GM18907 (cell line): Measurements from ENCODE around the gene FZD10.

Experiments used
- ATAC-seq: cut with Tn5 transposase; IDR thresholded peaks from one replicate; pipeline ENCODE4 v1.9.1; 2021; ENCODE audit warnings: mild to moderate bottlenecking, moderate library complexity; ENCODE audit not compliant: unreplicated experiment

FZD10 gene

DNA sequence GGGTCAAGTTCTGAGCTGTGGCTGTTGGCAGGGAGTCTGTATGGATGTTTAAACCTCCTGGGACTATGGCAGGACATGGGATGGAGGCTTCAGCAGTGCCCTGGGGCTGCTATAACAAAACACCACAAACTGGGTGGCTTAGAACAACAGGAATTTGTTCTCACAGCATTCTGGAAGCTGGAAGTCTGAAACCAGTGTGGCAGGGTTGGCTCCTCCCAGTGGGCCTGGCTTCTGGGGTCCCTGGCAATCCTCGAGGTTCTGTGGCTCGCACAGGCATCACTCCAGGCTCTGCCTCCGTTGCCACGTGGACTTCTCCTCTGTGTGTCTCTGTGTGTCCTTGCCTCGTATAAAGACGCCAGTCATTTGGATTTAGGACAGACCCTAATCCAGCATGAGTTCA lies 39.9 kb downstream of the FZD10 start:
- no peak for ATAC-seq

DNA sequence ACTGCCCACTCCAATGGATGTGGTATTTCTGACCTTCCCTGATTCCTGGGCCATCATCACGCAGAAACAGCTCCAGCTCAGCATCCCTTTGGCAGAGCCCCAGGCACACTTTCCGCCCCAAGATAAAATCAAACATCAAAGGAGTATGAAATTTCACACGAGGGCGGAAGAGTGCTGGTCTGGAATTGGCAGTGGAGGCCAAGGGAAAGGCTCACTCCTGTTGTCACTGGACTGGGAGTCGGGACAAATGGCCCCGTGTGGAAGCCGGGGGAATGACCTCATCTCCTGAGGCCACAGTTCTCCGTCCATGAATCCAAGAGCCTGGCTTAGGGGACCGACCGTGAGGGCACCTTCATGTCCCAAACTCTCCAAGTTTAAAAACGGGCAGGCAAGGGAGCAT lies 40.9 kb downstream of the FZD10 start:
- ATAC-seq, result no peak

DNA sequence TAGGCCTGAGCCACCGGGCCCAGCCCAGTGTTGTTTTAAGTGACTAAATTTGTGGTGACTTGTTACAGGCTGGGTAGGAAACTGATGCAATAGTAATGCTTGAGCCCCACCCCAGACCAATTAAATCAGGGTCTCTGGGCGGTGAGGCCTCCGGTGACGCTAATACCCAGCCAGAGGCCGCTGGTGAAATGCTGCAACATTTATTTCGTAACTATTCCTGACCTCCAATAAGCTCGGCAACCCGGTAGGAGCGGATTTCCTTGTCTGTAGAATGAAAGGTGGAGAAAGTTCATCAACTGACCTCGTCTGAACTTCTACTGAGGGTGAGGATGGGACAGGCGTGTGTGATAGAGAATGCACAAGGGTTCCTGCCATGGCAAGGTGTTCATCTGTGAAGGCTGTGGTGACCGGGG lies 42.3 kb downstream of the FZD10 start:
- ATAC-seq, result no peak

DNA sequence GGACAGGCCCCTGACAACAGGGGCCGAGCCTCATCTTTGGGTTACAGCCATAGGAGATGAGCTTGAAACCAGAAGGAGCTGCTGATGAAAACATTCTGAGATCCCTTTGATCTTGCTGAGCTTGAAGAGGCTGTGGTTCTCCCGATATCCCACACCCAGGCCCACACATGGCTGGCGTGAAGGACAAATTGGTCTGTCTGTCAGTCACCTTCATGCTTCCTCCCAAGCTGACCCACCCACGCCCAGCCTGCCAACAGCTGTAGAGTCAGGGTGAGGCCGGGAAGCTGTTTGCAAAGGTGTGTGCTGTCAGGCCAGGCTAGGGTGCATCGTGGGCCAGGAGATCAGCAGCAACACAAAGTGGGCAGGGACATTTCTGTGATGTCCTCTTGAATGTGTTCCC lies 43.2 kb downstream of the FZD10 start:
- no peak for ATAC-seq

DNA sequence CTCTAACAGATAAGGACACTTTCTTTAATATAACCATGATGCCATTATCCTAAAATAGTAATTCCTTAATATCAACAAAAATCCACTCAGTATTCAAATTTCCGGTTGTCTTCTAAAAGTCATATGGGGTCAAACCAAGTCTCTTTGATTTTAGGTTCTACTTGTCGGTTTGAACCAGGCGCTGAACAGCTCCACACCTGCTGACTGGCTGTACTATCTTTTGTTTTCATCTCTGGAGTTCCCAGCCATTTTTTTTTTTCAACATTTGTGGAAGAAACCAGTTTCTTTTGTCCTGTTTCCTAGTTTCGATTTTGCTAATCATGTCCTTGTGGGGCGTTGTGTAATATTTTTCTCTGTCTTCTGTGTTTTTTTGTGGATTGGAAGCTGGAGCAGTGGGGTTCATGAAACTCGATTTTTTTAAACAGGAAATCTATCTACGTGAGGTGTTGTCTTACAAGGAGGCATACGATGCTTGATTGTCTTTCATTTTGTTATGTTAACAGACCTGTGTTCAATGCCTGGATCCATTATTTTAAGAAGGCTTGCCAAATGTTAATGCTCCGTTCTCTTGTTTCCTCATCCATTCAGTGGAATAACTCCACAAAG lies 50.2 kb downstream of the FZD10 start:
- no peak for ATAC-seq

DNA sequence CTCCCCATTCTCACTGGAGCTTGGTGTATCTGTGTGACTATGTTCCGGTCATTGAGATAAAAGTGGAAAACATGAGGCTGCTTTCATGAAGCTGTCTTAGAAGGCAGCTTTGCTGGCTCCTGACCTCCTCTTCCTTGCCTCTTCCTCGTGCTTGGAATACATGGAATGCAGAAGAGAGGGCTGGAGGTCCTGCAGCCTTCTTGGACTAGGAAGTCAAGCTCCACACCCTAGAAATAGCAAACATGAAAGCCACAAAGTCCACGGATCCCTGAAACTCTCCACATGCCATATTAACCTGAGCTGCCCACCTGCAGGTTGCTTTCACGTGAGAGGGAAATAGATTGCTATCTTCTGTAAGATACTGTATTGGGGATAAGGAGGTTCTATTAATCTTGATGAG lies 51.0 kb downstream of the FZD10 start:
- ATAC-seq, result no peak

DNA sequence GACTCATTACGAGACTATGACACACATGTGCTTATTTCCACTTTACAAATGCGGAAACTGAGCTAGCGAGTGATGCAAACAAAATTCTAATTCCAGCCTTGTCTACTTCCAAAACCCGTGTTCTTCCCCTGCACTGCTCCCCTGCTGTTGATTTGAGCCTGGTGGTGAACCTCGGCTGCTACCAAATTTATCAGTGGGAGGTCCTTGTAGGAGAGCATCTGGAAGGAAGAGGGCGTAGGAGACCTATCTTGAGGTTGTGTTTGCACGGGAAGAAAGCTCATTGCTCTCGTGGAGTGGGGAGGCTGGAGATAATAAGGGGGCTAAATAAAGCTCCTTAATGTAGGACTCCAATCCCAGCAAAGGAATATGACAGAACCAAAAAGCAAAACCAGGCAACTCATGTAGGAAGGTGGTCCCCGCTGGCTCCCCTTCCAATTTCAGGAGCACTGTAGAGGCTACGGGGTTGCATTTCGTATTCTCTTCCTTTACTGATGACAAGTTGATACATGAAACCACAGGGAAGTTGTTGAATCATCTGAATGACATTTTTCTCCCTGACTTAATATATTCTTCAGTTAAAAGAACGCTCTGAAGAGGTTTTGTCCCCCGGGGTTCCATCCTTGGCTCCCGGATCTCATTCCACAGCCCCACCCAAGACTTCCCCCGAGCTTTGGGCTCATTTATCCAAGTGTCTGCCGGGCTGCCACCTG lies 52.6 kb downstream of the FZD10 start:
- ATAC-seq, result no peak
